Activated naive CD4-positive, alpha-beta T cell treated with anti-CD3 and anti-CD28 coated beads, Interleukin-2, amount 10 ng/mL, durations not matched to agents 7 days and 5 days (primary cell): ENCODE results near the gene PFN3.

ENCODE experiments used
- CTCF ChIA-PET: fragments of 350-600 bp; sonication (Branson Sonifier 250); formaldehyde crosslinking; loops from one replicate; lab custom pipeline; 2021; ENCODE audit warnings: antibody characterized with exemption; lab: Charles Lee
- DNase-seq: peaks from one replicate; pipeline ENCODE4 v3.0.0-alpha.2; 2020
- H3K27ac Mint-ChIP-seq: one replicate; pipeline ENCODE4 v1.8.0; 2021; ENCODE audit warnings: mild to moderate bottlenecking, moderate library complexity, mixed read lengths
- H3K27me3 Mint-ChIP-seq: one replicate; pipeline ENCODE4 v1.8.0; 2021; ENCODE audit warnings: mild to moderate bottlenecking, mixed read lengths
- H3K36me3 Mint-ChIP-seq: one replicate; pipeline ENCODE4 v1.8.0; 2021; ENCODE audit warnings: mixed read lengths
- H3K4me1 Mint-ChIP-seq: one replicate; pipeline ENCODE4 v1.8.0; 2021; ENCODE audit warnings: mixed read lengths
- H3K4me3 Mint-ChIP-seq: one replicate; pipeline ENCODE4 v1.8.0; 2021; ENCODE audit warnings: mild to moderate bottlenecking, moderate library complexity, mixed read lengths
- H3K9me3 Mint-ChIP-seq: one replicate; pipeline ENCODE4 v1.8.0; 2021; ENCODE audit warnings: mixed read lengths

Gene PFN3

GRCh38 chr5:177399997-177400868 lies at the start of gene PFN3:
Gene PFN3, minus strand, starts transcription at chr5:177400661. Its CDS starts 85 bp downstream, at chr5:177400576.
- Mint-ChIP-seq H3K4me1 (peaks cover 31% of the 10 kb centered on the region), H3K27ac (no peak within 1 kb of the TSS), H3K9me3 (no peaks in the 10 kb centered on the region), H3K27me3 (peaks cover 94% of the 10 kb centered on the region), H3K36me3 (no peaks in the 10 kb centered on the region), H3K4me3 (no peak within 1 kb of the TSS)
- DNase-seq = no peak
- CTCF ChIA-PET = interaction anchor here (5.4 to 9.7 kb wide), 4 partner anchors 9 to 53 kb away, joined by 104 to 228 read pairs (median 174); partner anchors contain the start of genes GRK6 and PRR7

GRCh38 chr5:177449140-177450061 lies 48.9 kb upstream of the PFN3 start:
- Mint-ChIP-seq H3K27me3 (peaks cover 68% of the 10 kb centered on the region), H3K36me3 (no peaks in the 10 kb centered on the region), H3K9me3 (no peaks in the 10 kb centered on the region), H3K4me1 (peaks cover 50% of the 10 kb centered on the region), H3K4me3 (no peak overlapping the region), H3K27ac (no peak overlapping the region)
- DNase-seq = no peak
- CTCF ChIA-PET = interaction anchor here (0.7 to 8.3 kb wide), 4 partner anchors 41 to 140 kb away, joined by 3 to 119 read pairs (median 54); partner anchors contain the start of genes F12 and PFN3

GRCh38 chr5:177448244-177448950 lies 47.9 kb upstream of the PFN3 start:
- Mint-ChIP-seq H3K4me1 (peaks cover 51% of the 10 kb centered on the region), H3K27me3 (peaks cover 58% of the 10 kb centered on the region), H3K27ac (peak overlapping the region; percentile 53), H3K9me3 (no peaks in the 10 kb centered on the region), H3K4me3 (peak overlapping the region; percentile 51), H3K36me3 (peaks cover 3% of the 10 kb centered on the region)
- no peak for DNase-seq
- CTCF ChIA-PET = interaction anchor here (0.7 to 8.3 kb wide), 6 partner anchors 16 to 335 kb away, joined by 3 to 104 read pairs (median 6); partner anchors contain the start of gene PFN3

- Mint-ChIP-seq H3K4me3 (peak overlapping the region; percentile 43), H3K4me1 (peaks cover 50% of the 10 kb centered on the region), H3K36me3 (peaks cover 7% of the 10 kb centered on the region), H3K27me3 (peaks cover 52% of the 10 kb centered on the region), H3K9me3 (no peaks in the 10 kb centered on the region), H3K27ac (peak overlapping the region; percentile 72)
- no peak for DNase-seq
- CTCF ChIA-PET = interaction anchor here (0.7 to 8.3 kb wide), 7 partner anchors 8 to 334 kb away, joined by 3 to 104 read pairs (median 7); partner anchors contain the start of gene PFN3
These were observed 47.3 kb upstream of the PFN3 start for GRCh38 chr5:177447611-177448243.

GRCh38 chr5:177447066-177447610 lies 46.7 kb upstream of the PFN3 start:
- CTCF ChIA-PET = interaction anchor here (0.7 to 8.3 kb wide), 7 partner anchors 9 to 57 kb away, joined by 3 to 104 read pairs (median 10); partner anchors contain the start of gene PFN3
- H3K9me3 Mint-ChIP-seq = no peaks in the 10 kb centered on the region
- H3K27ac Mint-ChIP-seq = no peak overlapping the region
- H3K4me1 Mint-ChIP-seq = peaks cover 54% of the 10 kb centered on the region
- peak; percentile 86 for DNase-seq
- peaks cover 46% of the 10 kb centered on the region for H3K27me3 Mint-ChIP-seq
- peaks cover 12% of the 10 kb centered on the region for H3K36me3 Mint-ChIP-seq
- H3K4me3 Mint-ChIP-seq = peak overlapping the region; percentile 43

GRCh38 chr5:177446200-177447065 lies 46.0 kb upstream of the PFN3 start, which contains the start of gene PRR7:
Gene PRR7, plus strand, starts transcription at chr5:177446814. Its CDS starts 8,254 bp downstream, at chr5:177455068.
- CTCF ChIA-PET = interaction anchor here (1.1 to 8.3 kb wide), 6 partner anchors 9 to 57 kb away, joined by 7 to 104 read pairs (median 24); partner anchors contain the start of gene PFN3
- peak; percentile 77 for DNase-seq
- Mint-ChIP-seq H3K4me3 (peak within 1 kb of the TSS; percentile 64), H3K9me3 (no peaks in the 10 kb centered on the region), H3K4me1 (peaks cover 55% of the 10 kb centered on the region), H3K27ac (peak within 1 kb of the TSS; percentile 88), H3K27me3 (peaks cover 41% of the 10 kb centered on the region), H3K36me3 (peaks cover 18% of the 10 kb centered on the region)

- Mint-ChIP-seq H3K27ac (peak overlapping the region; percentile 88), H3K36me3 (peaks cover 21% of the 10 kb centered on the region), H3K9me3 (no peaks in the 10 kb centered on the region), H3K4me3 (peak overlapping the region; percentile 64), H3K4me1 (peaks cover 57% of the 10 kb centered on the region), H3K27me3 (peaks cover 39% of the 10 kb centered on the region)
- no peak for DNase-seq
- CTCF ChIA-PET = interaction anchor here (0.7 to 8.3 kb wide), 8 partner anchors 10 to 56 kb away, joined by 3 to 104 read pairs (median 12); partner anchors contain the start of genes GRK6 and PFN3
These were observed 45.4 kb upstream of the PFN3 start for GRCh38 chr5:177445917-177446199.

- DNase-seq = no peak
- Mint-ChIP-seq H3K27me3 (peaks cover 33% of the 10 kb centered on the region), H3K27ac (peak overlapping the region; percentile 88), H3K36me3 (peaks cover 24% of the 10 kb centered on the region), H3K4me1 (peaks cover 60% of the 10 kb centered on the region), H3K4me3 (peak overlapping the region; percentile 64), H3K9me3 (no peaks in the 10 kb centered on the region)
- CTCF ChIA-PET = interaction anchor here (0.6 to 8.3 kb wide), 10 partner anchors 11 to 56 kb away, joined by 3 to 104 read pairs (median 6); partner anchors contain the start of genes GRK6 and PFN3
These were observed 44.8 kb upstream of the PFN3 start for GRCh38 chr5:177445052-177445916.

GRCh38 chr5:177444106-177445051 lies 43.9 kb upstream of the PFN3 start:
- peaks cover 69% of the 10 kb centered on the region for H3K4me1 Mint-ChIP-seq
- H3K4me3 Mint-ChIP-seq = peak overlapping the region; percentile 64
- peaks cover 32% of the 10 kb centered on the region for H3K36me3 Mint-ChIP-seq
- H3K9me3 Mint-ChIP-seq = no peaks in the 10 kb centered on the region
- H3K27ac Mint-ChIP-seq = peak overlapping the region; percentile 88
- no peak for DNase-seq
- CTCF ChIA-PET = interaction anchor here (1.0 to 8.3 kb wide), 6 partner anchors 11 to 55 kb away, joined by 4 to 104 read pairs (median 24); partner anchors contain the start of genes GRK6 and PFN3
- H3K27me3 Mint-ChIP-seq = peaks cover 24% of the 10 kb centered on the region
